DMS 273 treated with DMSO at 0.1 percent for 48 hours (cell line): ENCODE results near the gene GPR157.
"Not testable (repeated sequence)": the region's sequence is repeated elsewhere in the genome, so short reads cannot be mapped to it uniquely, and the experiment has no call there.

Experiments used
- DNase-seq: peaks from one replicate; lab custom pipeline; 2025; lab: John Stamatoyannopoulos, UW

GPR157 gene

DNA sequence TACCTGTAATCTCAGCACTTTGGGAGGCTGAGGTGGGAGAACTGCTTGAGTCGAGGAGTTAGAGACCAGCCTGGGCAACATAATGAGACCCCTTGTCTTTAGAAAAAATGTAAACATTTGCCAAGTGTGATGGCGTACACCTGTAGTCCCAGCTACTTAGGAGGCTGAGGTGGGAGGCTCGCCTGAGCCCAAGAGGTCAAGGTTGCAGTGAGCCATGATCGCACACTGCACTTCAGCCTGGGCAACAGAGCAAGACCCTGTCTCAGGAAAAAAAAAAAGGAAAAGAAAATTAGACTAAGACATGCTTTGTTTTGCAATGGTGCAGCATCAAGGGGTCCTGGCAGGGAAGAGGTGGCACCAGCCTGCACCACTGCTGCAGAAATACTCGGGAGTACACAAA, 16.8 kb upstream of the GPR157 start:
- no peak for DNase-seq

DNA sequence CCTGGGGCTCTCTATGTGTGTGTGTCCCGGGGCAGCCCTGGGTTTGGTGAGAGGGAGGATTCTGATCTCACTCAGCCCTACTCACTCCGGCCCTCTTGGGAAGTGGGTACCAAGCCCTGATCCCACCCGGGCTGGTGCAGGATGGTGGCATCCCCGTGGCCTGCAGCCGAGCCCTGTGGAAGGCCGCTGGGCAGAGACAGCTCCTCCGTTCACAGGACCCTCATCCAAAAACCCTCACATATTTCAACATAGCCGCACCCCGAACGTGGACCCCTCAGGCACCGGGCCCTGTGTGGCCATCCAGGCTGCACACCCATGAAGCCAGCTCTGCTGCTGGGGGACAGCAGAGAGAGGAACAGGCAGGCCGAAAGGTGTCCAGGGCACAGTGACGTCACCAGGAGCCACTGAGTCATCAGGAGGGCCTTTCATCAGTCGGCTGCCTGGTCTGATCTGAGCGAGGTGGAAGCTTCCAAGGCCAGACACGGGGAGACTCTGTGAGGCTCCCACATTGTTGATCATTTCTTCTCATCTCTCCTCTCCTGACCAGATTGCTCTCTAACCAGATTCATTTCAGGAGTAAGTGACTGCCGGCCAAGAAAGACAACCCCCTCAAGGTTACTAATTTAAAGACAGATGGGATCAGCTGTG, 16.2 kb upstream of the GPR157 start:
- no peak for DNase-seq

DNA sequence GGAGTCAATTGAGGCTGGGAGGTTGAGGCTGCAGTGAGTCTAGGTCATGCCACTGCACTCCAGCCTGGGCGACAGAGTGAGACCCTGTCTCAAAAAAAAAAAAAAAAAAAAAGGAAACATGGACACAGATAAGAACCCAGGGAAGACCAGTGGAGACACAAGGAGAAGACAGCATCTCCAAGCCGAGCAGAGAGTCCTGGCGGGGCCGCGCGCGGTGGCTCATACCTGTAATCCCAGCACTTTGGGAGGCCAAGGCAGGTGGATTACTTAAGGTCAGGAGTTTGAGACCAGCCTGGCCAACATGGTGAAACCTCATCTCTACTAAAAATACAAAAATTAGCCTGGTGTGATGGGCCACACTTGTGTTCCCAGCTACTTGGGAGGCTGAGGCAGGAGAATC, 15.6 kb upstream of the GPR157 start:
- DNase-seq, result not testable (repeated sequence)

DNA sequence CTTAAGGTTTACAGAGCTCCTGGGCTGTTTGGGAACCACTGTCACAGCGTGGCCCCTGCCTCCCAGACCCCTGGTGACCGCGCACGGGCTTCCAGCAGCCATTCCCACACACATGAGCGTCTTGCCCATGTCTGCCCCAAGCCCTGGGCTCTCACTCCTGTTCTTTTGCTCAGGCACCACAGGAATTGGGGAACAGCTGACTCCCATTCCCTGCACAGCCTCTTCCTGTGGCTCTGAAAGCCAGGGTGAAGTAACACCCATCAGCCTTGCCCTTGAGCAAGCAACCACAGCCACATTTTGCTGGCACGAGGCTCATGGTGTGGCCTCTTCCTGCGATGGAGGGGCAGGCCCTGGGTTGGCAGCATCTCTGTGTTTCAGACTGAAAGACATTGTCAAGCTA, 14.3 kb upstream of the GPR157 start:
- no peak for DNase-seq

DNA sequence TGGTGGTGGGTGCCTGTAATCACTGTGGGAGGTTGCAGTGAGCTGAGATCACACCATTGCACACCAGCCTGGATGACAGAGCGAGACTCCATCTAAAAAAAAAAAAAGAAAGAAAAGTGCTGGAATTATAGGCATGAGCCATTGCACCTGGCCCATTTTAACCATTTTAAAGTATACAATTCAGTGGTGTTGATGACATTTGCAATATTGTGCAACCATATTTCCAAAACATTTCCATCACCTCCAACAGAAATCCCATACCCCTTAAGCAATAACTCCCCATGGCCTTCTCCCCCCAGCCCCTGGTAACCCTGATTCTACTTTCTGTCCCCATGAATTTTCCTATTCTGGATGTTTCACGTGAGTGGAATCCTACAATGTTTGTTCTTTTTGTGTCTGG, 11.0 kb upstream of the GPR157 start:
- DNase-seq, result no peak

DNA sequence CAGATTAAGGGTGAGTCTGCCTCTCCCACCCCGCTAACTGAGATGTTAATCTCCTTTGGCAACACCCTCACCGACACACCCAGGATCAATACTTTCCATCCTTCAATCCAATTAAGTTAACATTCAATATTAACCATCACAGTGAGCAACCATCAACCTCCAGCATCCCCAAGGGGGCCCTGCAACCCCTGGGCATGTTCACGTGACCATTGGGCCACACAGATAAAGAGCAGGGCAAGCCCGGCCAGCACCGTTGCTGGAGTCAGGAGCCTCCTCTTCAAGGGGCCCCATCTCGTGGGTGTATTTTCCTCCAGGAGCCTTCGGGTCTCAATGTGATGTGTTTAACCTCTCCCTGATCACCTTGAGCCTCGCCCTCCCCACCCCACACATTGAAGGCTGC, 8.0 kb upstream of the GPR157 start:
- no peak for DNase-seq

DNA sequence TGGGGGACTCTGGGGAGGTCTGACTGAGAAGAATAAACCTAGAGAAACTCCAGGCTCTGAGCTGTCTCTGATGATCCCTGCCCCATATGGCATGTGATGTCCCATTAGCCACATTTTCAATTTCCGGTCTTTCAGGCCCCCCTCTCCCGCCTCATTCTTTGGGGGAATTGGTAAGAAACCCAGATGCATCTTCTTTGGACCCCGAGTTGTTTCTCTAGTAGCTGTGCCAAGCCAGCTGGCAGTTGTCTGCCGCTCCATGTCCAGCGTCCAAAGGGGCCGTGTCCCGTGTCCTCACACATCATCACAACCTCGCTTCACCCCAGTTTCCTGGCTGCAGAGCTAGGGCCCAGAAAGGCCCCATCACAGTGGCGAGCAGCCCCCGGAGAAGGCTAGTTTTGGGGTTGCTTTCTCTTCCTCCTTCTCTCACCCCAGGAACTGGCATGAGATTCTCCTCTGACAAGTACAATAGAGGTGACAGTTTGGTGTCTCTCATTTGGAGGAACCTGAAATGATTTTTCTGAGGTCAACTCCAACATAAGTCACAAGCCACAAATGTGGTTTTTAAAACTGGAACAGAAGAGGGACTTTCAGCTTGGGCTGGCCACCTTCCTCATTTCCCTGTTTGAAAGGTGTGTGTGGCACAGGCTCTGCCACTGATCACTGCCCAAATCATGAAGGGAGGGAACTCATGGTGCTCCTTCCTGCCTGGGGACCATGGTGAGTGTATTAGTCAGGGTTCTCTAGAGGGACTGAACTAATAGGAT, 6.4 kb upstream of the GPR157 start:
- DNase-seq, result no peak

DNA sequence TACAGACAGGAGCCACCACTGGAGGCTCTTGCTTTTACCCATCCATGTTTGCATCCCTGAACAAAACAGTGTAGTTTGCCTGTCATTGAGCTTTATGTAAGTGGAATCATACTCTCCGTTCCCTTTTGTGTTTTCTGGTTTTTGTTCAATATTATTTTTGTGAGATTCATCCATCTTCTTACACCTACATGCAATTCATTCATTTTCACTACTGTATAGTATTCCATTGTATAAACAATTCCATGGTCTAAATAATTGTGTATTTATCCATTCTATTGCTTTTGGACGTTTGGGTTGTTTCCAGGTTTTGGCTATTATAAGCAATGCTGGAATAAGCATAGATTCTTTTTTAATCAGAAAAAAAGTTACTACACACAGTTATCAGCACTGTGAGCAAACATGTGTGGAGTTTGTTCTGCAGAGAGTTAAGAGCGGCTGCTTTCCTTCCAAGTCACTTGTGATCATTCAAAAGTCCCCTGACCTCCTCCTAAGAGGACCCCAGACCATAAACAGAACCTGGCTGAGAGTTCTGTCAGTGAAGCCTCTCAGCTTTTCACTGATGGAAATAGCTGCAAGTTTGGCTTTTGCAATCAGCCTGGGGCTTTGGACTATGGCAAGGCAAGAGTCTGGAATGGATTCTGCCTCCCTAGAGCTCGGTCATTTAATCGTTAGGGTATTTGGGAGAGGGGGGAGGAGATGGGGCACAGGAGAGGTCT, 5.1 kb upstream of the GPR157 start:
- no peak for DNase-seq

DNA sequence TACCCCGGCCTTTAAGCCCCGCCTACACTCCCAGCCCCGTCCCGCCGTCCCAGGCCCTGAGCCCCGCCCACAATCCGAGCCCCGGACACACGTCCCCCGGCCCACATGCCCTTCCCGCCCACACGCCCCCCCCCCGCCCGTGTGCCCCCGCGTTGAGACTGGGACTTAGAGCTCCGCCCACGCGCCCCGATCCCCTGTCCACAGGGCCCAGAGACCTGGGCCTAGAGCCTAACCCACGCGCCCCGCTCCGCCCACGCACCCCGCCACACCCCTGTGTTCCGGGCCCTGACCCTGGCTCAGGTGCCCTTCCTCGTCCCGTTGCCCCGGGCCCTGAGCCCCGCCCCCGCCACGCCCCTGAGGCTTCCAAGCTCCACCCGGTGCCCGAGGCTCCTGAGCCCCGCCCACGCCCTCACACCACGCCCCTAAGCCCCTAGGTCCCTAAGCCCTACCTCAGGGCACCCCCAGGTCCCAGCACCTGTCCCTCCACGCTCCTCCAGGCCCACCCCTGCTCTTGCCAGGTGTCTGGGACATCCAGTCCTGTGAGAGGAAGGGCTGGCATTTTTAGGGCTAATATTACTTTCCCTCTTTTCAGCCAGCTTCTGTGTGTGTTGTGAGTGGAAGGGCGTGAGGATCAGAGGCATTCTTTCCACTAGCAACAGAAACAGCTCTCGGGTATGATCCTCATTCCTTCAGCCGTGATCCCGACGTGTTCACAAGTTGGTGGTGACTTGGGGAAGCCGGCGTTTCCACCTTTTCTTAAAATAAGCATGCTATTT, 552 bp upstream of the GPR157 start:
- no peak for DNase-seq

DNA sequence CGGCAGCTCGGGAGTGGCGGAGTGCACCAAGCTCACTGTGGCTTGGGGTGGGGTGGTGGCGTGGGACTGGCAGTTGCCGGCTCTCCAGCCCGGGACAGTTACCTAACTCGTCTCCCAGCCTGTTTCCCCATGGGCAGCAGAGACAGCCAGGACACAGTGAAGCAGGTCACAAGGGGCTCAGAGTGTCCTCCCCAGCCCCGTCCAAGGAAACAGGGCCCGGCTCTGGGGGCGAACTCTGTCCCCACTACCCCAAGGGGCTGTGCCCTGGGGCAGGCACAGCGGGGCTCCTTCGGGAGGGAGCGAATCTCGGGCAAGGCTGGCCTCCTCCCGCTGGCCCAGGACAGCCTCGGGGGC, 759 bp downstream of the GPR157 start:
- no peak for DNase-seq

DNA sequence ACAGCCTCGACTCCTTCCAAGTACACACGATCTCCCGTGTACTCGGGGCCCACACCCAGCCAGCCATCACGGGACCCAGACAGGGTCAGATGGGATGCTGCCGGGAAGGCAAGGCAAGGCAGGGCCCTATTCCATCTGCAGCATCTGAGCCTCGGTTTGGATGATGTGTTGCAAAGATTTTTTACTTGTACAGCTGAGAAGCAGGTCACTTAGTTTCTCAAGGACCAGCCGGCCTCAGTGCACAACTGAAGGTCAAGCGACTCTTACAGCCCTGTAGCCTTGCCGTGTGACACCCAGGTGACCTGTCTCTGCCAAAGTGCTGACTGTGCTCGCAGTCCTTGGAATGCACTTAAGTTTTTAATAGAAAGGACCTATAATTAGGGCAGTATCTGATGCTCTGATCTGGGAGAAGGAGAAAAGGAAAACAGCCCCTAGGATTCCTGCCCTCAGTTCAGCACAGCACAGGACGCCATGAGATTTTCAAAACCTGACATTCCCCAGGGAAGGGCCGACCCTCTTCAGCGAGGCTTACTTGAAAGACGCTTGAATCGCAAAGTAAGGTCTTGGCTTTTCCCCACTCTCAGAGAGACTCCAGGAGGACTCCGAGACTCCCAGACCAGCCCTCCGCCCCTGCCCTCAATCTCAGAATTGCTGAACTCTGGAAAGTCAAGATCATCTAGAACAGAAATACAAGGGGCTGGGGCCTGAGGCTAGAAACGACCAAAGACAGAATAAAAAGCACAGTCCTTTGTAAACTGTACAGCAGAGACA, 1.3 kb downstream of the GPR157 start:
- no peak for DNase-seq

DNA sequence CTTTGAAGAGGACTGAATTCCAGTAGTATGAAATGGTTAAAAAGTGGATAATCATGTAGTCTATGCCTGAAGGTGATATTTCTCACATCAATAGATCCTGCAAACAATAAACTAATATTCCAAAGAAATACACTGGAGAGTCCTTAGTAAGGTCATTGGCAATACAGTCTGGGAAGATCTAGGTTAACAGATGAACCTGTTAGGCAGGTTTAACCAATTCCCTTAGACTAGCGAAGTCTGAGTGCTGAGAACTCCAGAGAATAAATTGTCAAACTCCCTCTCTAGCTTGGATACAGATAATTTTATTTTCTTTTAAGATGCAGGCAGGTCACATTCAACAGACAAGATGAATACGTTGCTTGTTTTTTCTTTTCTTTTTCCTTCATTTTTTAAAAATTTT, 2.4 kb downstream of the GPR157 start:
- DNase-seq, result no peak

DNA sequence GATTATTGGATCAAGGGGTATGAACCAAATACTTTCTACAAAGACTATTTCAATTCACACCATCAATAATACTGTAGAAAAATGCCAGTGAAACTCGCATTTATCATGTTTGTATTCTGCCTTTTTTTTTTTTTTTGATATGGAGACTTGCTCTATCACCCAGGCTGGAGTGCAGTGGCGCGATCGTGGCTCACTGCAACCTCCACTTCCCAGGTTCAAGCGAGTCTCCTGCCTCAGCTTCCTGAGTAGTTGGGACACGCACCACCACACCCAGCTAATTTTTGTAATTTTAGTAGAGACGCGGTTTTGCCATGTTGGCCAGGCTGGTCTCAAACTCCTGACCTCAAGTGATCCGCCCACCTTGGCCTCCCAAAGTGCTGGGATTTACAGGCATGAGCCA, 3.1 kb downstream of the GPR157 start:
- DNase-seq, result not testable (repeated sequence)

DNA sequence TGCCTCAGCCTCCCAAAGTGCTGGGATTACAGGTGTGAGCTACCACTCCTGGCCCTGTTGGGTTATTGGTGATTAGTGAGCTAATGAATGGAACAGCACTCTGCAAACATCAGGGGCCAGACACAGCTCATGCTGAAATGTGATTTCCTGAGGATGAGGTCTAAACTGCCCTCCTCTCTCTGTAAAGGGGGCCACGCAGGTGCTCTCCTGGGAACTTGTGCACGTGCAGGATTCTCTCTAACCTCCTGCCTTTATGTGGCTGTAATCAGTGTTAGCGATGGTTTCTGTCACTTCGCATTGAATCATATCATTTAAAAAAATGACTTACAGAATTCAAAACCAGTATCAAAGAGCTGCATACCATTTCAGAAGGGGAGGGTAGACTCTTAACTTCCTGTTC, 3.6 kb downstream of the GPR157 start:
- no peak for DNase-seq

DNA sequence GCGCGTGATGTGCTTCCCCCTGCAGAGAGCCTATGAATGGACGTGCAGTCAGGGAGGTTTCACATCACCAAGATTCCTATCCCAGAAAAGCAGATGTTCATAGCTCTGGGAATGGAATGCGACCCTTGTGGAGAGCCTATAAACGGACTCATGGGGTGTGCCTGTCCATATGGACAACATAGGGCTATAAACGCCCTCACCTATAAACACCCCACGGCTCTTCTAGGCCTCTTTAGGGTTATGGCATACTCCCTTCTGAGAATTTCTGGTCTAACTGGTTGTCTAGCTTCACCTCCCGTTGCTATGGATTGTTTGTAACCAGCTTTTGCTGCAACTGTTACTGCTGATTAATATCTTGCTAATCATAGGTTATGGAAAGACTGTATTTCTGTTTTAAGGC, 4.5 kb downstream of the GPR157 start:
- not testable (repeated sequence) for DNase-seq

DNA sequence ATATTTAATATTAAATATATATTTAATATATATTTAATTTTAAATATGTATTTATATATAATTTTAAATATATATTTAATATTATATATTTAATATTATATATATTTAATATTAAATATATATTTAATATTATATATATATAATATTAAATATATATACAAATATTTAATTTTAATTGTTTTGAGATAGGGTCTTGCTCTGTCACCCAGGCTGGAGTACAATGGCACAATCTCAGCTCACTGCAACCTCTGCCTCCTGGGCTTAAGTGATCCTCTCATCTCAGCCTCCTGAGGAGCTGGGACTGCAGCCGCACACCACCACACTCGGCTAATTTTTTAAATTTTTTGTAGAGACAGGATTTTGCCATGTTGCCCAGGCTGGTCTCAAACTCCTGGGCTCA, 5.2 kb downstream of the GPR157 start:
- not testable (repeated sequence) for DNase-seq

DNA sequence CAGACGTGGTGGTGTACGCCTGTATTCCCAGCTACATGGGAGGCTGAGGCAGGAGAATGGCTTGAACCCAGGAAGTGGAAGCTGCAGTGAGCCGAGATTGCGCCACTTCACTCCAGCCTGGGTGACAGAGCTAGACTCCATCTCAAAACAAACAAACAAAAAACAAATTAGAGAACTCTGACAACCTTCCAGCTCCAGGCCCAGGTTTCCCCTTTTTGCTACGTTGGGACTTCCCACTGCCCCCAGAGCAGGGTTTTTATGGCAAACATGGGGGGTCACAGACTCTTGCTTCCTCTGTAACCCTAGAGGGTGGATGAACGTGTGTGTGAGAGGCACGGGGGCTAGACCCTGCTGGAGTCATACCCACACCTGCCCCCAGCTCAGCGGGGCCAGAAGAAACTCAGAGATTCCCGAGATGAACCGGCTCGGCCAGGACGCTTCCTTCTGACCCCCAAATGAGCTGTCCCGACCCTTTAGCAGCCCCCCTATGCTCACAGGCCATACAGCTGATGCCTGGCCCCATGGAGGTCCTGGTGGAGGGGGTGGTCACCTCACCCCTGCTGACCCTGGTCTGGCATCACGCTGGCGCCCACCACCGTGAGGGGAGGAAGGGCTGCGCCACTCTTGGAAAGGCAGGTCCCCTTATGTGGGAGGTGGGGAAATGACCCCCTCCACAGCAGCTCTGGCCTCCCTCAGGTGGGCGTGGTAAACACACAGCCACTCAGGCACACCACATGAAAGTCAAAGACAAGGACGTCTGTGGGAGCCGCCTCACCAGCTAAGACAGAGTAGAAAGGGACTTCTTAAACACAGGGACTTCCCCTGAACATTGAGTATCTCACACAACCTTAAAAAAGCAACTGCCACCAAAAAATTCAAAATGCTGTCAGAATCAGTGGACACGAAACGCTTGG, 7.1 kb downstream of the GPR157 start:
- no peak for DNase-seq

DNA sequence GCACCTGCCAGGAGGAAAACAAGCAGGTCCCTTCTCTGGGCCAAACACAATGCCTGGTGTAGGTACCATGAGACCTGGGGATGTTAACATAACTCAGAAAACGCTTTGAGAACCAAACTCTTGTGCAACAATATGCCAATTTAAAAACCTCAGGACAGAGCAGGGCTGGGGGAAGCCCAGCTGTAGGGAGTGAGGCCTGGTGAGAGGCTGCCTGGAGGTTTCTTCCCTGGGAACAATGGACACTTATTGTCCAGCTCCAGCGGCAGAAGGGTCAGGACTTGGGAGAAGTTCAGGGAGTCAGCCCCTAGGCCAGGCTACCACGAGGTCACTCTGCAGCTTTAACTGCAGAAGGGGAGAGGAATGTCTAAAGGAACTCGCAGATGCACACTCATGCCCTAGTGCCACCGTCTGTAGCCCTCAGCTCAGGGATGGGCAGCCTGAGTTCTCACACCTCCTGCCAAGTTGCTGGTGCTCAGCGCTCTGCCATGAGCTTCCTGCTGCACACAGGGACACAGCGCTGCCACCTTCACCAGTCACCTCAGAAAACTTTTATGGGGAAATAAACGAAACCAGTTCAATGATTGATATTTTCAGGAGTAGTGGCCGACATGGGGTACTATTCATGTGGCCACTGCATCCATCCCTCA, 8.5 kb downstream of the GPR157 start:
- no peak for DNase-seq

DNA sequence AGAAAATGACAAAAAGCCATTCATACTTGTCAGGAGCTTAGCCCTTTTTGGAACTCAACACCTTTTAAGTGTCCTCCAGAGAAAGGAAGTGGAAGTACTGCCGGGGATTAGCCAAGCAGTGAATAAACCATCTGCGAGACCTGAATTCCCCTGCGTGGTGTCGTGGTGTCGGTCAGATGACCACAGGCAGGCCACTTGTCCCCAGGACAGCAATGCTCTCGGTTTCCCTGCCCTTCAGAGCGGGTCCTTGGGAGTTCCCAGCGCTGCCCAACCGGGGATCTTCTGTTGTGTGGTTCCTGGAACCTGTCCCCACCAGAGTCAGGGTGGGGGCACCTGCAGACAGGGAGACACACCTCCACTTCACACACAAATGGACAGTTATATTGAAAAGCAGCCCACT, 9.2 kb downstream of the GPR157 start:
- no peak for DNase-seq

DNA sequence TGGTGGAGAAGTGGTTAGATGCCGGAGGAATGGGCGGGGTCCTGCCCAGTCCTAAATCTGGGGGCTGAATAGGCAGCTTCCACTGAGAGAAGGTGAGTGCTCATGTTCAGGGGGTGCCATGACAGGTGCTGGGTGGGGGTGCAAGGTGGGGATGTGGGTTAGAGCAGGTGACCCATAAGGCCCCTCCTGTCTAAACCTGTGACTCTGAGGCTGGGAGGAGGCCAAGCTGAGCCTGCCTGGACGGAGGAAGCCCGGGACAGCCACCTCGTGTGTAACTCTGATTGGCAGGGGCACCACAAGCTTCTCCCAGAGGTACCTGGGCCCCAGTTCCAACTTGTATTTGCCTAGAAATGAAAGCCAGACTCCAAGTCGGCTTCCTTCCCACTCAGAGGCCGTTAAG, 10.7 kb downstream of the GPR157 start:
- DNase-seq, result no peak
